ENCODE measurements around the gene HEMK1. TPM values are rescaled to one million over a fixed set of nuclear protein-coding genes. Genes with fewer than 3 reads are reported as not detected.

HEMK1 gene, protein sequence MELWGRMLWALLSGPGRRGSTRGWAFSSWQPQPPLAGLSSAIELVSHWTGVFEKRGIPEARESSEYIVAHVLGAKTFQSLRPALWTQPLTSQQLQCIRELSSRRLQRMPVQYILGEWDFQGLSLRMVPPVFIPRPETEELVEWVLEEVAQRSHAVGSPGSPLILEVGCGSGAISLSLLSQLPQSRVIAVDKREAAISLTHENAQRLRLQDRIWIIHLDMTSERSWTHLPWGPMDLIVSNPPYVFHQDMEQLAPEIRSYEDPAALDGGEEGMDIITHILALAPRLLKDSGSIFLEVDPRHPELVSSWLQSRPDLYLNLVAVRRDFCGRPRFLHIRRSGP
- total RNA-seq (2022; extraction: Qiagen RNA extraction), result 4.9 to 7.3 TPM (median 7.0 TPM) in 5 replicates

DNA sequence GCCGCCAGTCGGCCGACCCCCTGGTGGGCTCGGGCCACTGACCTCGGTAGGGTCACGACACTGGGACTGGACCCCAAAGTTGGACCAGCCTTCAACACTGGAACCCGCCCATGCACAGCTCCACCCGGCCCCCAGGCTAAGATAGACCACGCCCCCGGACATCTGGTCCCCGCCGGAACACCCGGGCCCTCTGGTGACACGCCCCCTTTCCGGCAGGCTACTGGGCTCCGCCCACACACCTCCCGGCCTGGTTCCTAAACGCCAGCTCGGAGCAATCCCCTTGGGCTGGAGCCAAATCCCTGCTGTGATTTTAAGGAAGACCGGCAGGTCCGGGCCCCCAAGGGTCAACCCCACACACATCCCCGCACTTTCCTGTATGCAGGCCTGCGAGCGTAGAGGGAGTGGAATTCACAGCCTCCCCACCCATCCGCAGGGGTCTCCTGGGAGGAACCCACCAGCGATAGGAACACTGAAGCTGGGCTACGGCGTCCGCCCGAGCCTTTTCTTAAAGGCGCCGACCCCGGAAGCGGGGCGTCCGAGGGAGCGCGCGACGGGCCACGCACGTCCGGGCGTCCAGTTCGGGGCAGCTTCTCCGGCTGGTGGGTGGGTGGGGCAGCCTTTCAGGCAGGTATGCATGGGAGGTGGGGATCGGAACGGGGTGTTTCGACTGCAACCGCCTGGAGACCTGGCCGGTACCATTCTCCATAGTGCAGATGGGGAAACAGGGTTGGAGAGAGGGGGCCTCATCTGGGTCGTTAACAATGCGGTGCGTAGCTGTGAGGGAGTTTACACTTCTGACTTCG lies at the start of gene HEMK1:
Gene HEMK1 (plus strand): TSS at position 576 of the 803 bp plus-strand sequence. CDS start 1,583 bp downstream, outside the sequence.

DNA sequence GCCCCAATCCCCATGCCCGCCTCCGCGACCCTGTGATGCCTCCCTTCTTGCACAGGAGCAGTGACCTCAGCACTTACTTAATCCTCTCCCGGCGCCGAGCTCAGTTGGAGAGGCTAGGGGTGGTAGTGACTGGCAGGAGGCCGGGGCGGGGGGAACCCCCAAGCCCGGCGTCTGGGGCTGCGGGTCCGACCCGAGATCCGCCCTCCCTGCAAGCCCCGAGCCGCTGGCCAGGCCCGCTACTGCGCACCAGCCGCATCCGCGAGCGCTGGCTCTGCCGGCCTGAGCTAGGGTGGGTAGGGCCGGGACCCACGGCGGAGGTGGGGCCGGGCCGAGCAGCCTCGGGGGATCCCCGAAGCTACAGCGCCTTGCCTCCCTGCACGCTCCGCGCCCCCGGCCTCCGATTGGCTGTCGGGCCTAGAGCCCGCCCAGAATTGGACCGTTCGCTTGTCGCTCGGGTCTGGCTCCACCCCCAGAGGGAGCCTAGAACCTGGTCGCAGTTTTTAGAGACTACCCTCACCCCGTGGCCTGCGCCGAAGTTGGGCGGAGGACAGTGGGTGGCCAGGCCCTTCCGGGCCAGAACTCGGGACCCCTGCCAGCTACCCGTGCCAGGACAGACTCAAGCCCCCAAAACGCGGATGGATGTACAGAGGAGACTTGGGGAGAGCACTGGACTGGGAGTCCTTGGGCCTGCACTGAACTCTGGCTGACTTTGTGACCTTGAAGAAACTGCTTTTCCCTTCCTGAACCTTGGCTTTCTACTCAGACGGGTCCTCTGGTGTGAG lies 1.7 kb upstream of the HEMK1 start, which contains the start of gene C3orf18:
Gene C3orf18 (minus strand): TSS at position 362 of the 782 bp plus-strand sequence. CDS start 2,048 bp downstream, outside the sequence.

DNA sequence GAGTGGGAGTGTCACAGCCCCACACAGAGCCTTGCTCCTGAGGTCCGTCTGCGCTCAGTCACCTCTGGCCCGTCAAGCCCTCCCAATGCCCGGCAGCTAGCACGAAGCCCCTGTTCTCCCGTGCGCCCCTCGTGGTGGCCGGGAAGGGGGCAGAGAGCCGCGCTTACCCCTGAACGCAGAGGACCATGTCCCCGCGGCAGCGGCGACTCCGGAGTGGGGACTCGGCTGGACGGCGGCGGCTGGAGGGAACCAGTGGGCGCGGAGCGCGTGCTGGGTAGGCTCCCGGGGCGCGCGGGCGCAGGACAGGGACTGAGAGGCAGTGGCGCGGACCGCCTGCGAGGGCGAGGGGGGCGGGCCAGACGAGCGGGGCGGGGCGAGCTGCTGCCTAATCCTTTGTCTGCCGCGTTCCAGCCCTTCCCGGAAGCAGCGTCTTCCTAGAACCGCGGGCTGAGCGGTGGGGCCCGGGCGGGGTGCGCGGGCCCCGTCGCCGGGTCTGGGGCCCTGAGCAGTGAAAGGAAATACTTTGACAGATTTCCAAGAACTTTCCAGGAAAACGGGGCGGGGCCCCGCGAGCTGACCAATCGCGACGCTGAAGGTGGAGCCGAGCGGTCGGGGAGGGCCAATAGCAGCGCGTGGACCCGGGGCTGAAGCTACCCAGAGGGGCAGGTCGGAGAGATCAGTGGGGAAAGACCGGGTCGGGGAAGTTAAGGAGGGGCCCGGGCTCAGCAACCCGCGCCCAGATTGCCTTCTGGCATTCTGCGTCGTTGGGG lies 42.3 kb downstream of the HEMK1 start, which contains the start of gene CISH:
Gene CISH (minus strand): TSS at position 311 of the 770 bp plus-strand sequence. CDS start 124 bp downstream, at position 187.

DNA sequence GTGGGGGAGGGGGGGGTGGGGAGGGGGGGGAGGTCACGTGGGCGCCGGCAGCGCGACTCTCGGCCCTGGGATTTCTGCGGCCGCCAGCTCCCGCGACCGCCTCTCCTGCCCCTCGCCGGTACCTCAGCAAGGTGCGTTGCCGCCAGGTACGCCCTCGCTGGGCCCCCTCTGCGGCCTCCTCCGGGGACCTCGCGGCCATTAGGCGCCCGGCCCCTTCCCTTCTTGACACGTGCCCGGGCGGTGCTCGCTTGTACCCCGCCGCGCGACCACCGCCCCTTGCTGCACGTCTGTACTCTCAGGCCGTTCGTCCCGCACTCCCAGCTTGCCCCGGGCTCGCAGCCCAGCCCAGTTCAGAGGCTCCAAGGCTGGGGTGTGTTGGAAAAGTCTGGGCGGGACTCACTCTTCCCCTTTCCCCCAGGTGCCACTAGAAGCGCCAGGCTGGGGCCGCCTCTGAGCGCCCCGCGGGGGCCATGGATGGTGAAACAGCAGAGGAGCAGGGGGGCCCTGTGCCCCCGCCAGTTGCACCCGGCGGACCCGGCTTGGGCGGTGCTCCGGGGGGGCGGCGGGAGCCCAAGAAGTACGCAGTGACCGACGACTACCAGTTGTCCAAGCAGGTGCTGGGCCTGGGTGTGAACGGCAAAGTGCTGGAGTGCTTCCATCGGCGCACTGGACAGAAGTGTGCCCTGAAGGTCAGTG lies 47.9 kb downstream of the HEMK1 start, which contains the start of gene MAPKAPK3:
Gene MAPKAPK3 (plus strand): TSS at position 56 of the 696 bp plus-strand sequence. CDS start 415 bp downstream, at position 471.

Other genes starting within 250 kb of the HEMK1 start
- 17.4 to 28.8 TPM (median 25.6 TPM) in 5 replicates for gene HYAL2, start 246.8 kb upstream of the HEMK1 start, total RNA-seq (2022; extraction: Qiagen RNA extraction)
- gene TUSC2, start 241.3 kb upstream of the HEMK1 start, total RNA-seq (2022; extraction: Qiagen RNA extraction), result 23.3 to 43.8 TPM (median 36.8 TPM) in 5 replicates
- gene RASSF1, start 228.7 kb upstream of the HEMK1 start, total RNA-seq (2022; extraction: Qiagen RNA extraction), result 16.7 to 21.1 TPM (median 20.4 TPM) in 5 replicates
- 0.93 to 1.8 TPM (median 1.1 TPM) in 5 replicates for gene ZMYND10, start 223.8 kb upstream of the HEMK1 start, total RNA-seq (2022; extraction: Qiagen RNA extraction)
- gene NPRL2, start 218.7 kb upstream of the HEMK1 start, total RNA-seq (2022; extraction: Qiagen RNA extraction), result 12.2 to 15.4 TPM (median 13.0 TPM) in 5 replicates
- gene CYB561D2, start 218.7 kb upstream of the HEMK1 start, total RNA-seq (2022; extraction: Qiagen RNA extraction), result 14.7 to 22.9 TPM (median 22.3 TPM) in 5 replicates
- gene TMEM115, start 210.0 kb upstream of the HEMK1 start, total RNA-seq (2022; extraction: Qiagen RNA extraction), result 37.7 to 48.2 TPM (median 47.5 TPM) in 5 replicates
- gene CACNA2D2, start 65.9 kb upstream of the HEMK1 start, total RNA-seq (2022; extraction: Qiagen RNA extraction), result 0.46 to 0.54 TPM (median 0.51 TPM) in 5 replicates
- gene C3orf18, start 1.8 kb upstream of the HEMK1 start, total RNA-seq (2022; extraction: Qiagen RNA extraction), result 2.4 to 2.7 TPM (median 2.6 TPM) in 5 replicates
- 0.51 to 0.66 TPM (median 0.58 TPM) in 5 replicates for gene CISH, start 42.3 kb downstream of the HEMK1 start, total RNA-seq (2022; extraction: Qiagen RNA extraction)
- 20.8 to 27.3 TPM (median 25.6 TPM) in 5 replicates for gene MAPKAPK3, start 47.6 kb downstream of the HEMK1 start, total RNA-seq (2022; extraction: Qiagen RNA extraction)
- 0.27 to 0.40 TPM (median 0.39 TPM) in 5 replicates for gene DOCK3, start 105.4 kb downstream of the HEMK1 start, total RNA-seq (2022; extraction: Qiagen RNA extraction)

Data from A549 treated with CORT108297 at 1 μM for 4 hours (cell line).